HCT116 (cell line): ENCODE measurements around the gene PDZD8. TPM values are rescaled to one million over a fixed set of nuclear protein-coding genes. Genes with fewer than 3 reads are reported as not detected.

ENCODE experiments used
- ATAC-seq: fragments of 200-7000 bp; cut with Tn5 transposase; 2 replicates; pipeline ENCODE4 v1.9.1; 2020; ENCODE audit warnings: mild to moderate bottlenecking, moderate library complexity
- BruUV-seq: library from RNA; stranded (reverse); fragments of 400-500 nt; replicated peaks from 2 replicates; lab custom pipeline; 2021; lab: Mats Ljungman, UMichigan
- CTCF ChIA-PET: fragments of 300-600 bp; sonication (Branson Sonifier 250); formaldehyde crosslinking; loops from one replicate; lab custom pipeline; 2021; ENCODE audit warnings: antibody characterized with exemption; lab: Charles Lee
- POLR2A ChIA-PET: fragments of 300-600, 350-600 bp; sonication (Branson Sonifier 250); formaldehyde crosslinking; loops from one replicate; lab custom pipeline; 2021; ENCODE audit warnings: antibody characterized with exemption; lab: Charles Lee
- RAD21 ChIA-PET, 2 experiments: fragments of 300-600 bp; sonication (Branson Sonifier 250); formaldehyde crosslinking; loops; one replicate each; lab custom pipeline; 2023; ENCODE audit warnings: low total read pairs in 2 of 2; ENCODE audit not compliant: uncharacterized antibody in 2 of 2, unreplicated experiment in 2 of 2, low non-redundant PET in 1 of 2; lab: Charles Lee
- DNase-seq: peaks from one replicate; pipeline ENCODE4 v3.0.0-alpha.2; 2010; ENCODE audit warnings: low read depth, low spot score
- H2AFZ ChIP-seq: fragments of 200-600 bp; shearing (Covaris generic), sonication (generic); 2 replicates; pipeline ENCODE4 v1.6.1; 2017; ENCODE audit warnings: low read depth, mixed run types, mixed read lengths, antibody characterized with exemption, low read length; ENCODE audit not compliant: poor library complexity, severe bottlenecking
- H3K27ac ChIP-seq: 2 replicates; pipeline ENCODE4 v1.5.1; 2012; ENCODE audit warnings: low read depth, low read length
- H3K27me3 ChIP-seq: fragments of 200-600 bp; sonication (generic); 2 replicates; pipeline ENCODE4 v1.6.1; 2016; ENCODE audit warnings: mixed run types, low read length, mixed read lengths; ENCODE audit not compliant: insufficient read depth
- H3K36me3 ChIP-seq, 2 experiments: fragments of 200-500 bp in 1 of 2; fragments of 200-600 bp in 1 of 2; sonication (Bioruptor generic) in 1 of 2; sonication (generic) in 1 of 2; 2 replicates each; pipeline versions ENCODE4 v1.5.1 to v1.6.1; 2014 to 2016; ENCODE audit warnings: low read length in 2 of 2, inconsistent platforms in 1 of 2, mixed read lengths in 1 of 2, mixed run types in 1 of 2; ENCODE audit not compliant: insufficient read depth in 2 of 2, control insufficient read depth in 1 of 2
- H3K4me1 ChIP-seq, 2 experiments: fragments of 200-600 bp in 1 of 2; sonication (generic) in 1 of 2; 2 replicates each; pipeline versions ENCODE4 v1.5.1 to v1.6.1; 2012 to 2017; ENCODE audit warnings: low read length in 2 of 2, inconsistent platforms in 1 of 2, mild to moderate bottlenecking in 1 of 2, mixed read lengths in 1 of 2, mixed run types in 1 of 2, moderate library complexity in 1 of 2; ENCODE audit not compliant: insufficient read depth in 2 of 2, control insufficient read depth in 1 of 2
- H3K4me2 ChIP-seq: fragments of 200-600 bp; sonication (generic); 2 replicates; pipeline ENCODE4 v1.6.1; 2017; ENCODE audit warnings: mixed run types, low read length, mixed read lengths
- H3K4me3 ChIP-seq, 2 experiments: fragments of 200-600 bp in 1 of 2; sonication (generic) in 1 of 2; replicated peaks in 1 of 2; 2 replicates each; pipeline ENCODE4 v1.5.1; 2011 to 2016; ENCODE audit warnings: low read length in 2 of 2, control low read depth in 1 of 2, low read depth in 1 of 2, mild to moderate bottlenecking in 1 of 2, mixed read lengths in 1 of 2, mixed run types in 1 of 2
- H3K79me2 ChIP-seq: fragments of 200-600 bp; sonication (generic); 2 replicates; pipeline ENCODE4 v1.6.1; 2017; ENCODE audit warnings: mild to moderate bottlenecking, mixed run types, low read length, moderate library complexity, mixed read lengths; ENCODE audit not compliant: insufficient read depth
- H3K9ac ChIP-seq: fragments of 200-600 bp; sonication (generic); 2 replicates; pipeline ENCODE4 v1.6.1; 2016; ENCODE audit warnings: low read length, mixed read lengths
- H3K9me2 ChIP-seq: fragments of 200-600 bp; sonication (generic), shearing (Covaris generic); 2 replicates; pipeline ENCODE4 v1.6.1; 2017; ENCODE audit warnings: mixed run types, mild to moderate bottlenecking, moderate library complexity; ENCODE audit not compliant: insufficient read depth
- H3K9me3 ChIP-seq, 2 experiments: fragments of 200-500 bp in 1 of 2; fragments of 200-600 bp in 1 of 2; sonication (Bioruptor generic) in 1 of 2; sonication (generic) in 1 of 2; 2 replicates each; pipeline ENCODE4 v1.6.1; 2014 to 2017; ENCODE audit warnings: low read length in 2 of 2, mixed read lengths in 2 of 2, inconsistent platforms in 1 of 2, low read depth in 1 of 2, mild to moderate bottlenecking in 1 of 2, mixed run types in 1 of 2, moderate library complexity in 1 of 2; ENCODE audit not compliant: control insufficient read depth in 1 of 2, insufficient read depth in 1 of 2
- H4K20me1 ChIP-seq: fragments of 200-600 bp; sonication (generic), shearing (Covaris generic); 2 replicates; pipeline ENCODE4 v1.6.1; 2017; ENCODE audit warnings: mixed run types, mild to moderate bottlenecking, moderate library complexity; ENCODE audit not compliant: insufficient read depth
- FOSL1 ChIP-seq: IDR thresholded peaks from 2 replicates; pipeline ENCODE4 v1.6.1; 2012; ENCODE audit warnings: low read depth
- POLR2A ChIP-seq: IDR thresholded peaks from 2 replicates; pipeline ENCODE4 v1.7.0; 2011; ENCODE audit warnings: borderline replicate concordance; ENCODE audit not compliant: insufficient read depth, insufficient read length; ENCODE audit errors: extremely low read depth
- POLR2AphosphoS5 ChIP-seq: IDR thresholded peaks from 2 replicates; pipeline ENCODE4 v1.6.1; 2011; ENCODE audit warnings: mild to moderate bottlenecking, low read depth, low read length, moderate library complexity
- SIN3A ChIP-seq: IDR thresholded peaks from 2 replicates; pipeline ENCODE4 v1.6.1; 2012; ENCODE audit warnings: low read depth
- ZFX ChIP-seq: fragments of 450-650 bp; IDR thresholded peaks from 2 replicates; pipeline ENCODE4 v1.6.1; 2017
- intact Hi-C: fragments of 100-400 bp; cut with micrococcal nuclease; formaldehyde crosslinking; loops from 2 replicates; pipeline ENCODE4 v1.10.0; 2022
- total RNA-seq: library from RNA; stranded (reverse); gene quantifications from one replicate; pipeline ENCODE4 v1.2.1, GENCODE V29; 2021; ENCODE audit not compliant: unreplicated experiment

PDZD8 gene
- total RNA-seq, 1 experiment from 2014 or later: 61.7 TPM

GRCh38 chr10:117327262-117327661 is 48.0 kb downstream of the PDZD8 start:
- Histone ChIP-seq H3K9me3 (no peaks in the 10 kb centered on the region), H3K9ac (no peak overlapping the region), H3K4me2 (no peak overlapping the region), H3K79me2 (peaks cover 89% of the 10 kb centered on the region), H3K27me3 (no peaks in the 10 kb centered on the region), H3K9me2 (no peaks in the 10 kb centered on the region), H3K4me3 (no peak overlapping the region), H3K4me1 (no peaks in the 10 kb centered on the region), H3K27ac (no peak overlapping the region), H4K20me1 (peaks cover 16% of the 10 kb centered on the region), H2AFZ (no peak overlapping the region), H3K36me3 (no peaks in the 10 kb centered on the region)
- TF ChIP-seq POLR2AphosphoS5: no peak
- no peak for TF ChIP-seq POLR2A
- TF ChIP-seq FOSL1: no peak
- ChIA-PET CTCF (interaction anchor here (3.5 kb wide), 1 partner anchor 9 kb away, joined by 13 read pairs; no protein-coding TSS in a partner anchor), POLR2A (no interaction called here), RAD21 (no interaction called here)
- BruUV-seq: no TSS peak
- DNase-seq (no peak), ATAC-seq (no peak)
- intact Hi-C loops: no loop called here

- no peak overlapping the region for H3K4me3 ChIP-seq
- intact Hi-C loops: no loop called here
- ChIA-PET RAD21 (no interaction called here), POLR2A (no interaction called here), CTCF (interaction anchor here (0.6 to 0.7 kb wide), 2 partner anchors 122 to 969 kb away, joined by 3 read pairs; no protein-coding TSS in a partner anchor)
- no peaks in the 10 kb centered on the region for H3K9me2 ChIP-seq
- H3K27ac ChIP-seq: no peak overlapping the region
- H3K4me2 ChIP-seq: no peak overlapping the region
- H3K9me3 ChIP-seq: no peaks in the 10 kb centered on the region
- TF ChIP-seq ZFX (no peak), SIN3A (no peak)
- no peaks in the 10 kb centered on the region for H3K36me3 ChIP-seq
- H2AFZ ChIP-seq: no peak overlapping the region
- ATAC-seq: no peak
- no TSS peak for BruUV-seq
- peaks cover 89% of the 10 kb centered on the region for H3K79me2 ChIP-seq
- no peaks in the 10 kb centered on the region for H3K27me3 ChIP-seq
- peaks cover 21% of the 10 kb centered on the region; the same call in 1 of the 2 replicates for H4K20me1 ChIP-seq
- H3K9ac ChIP-seq: no peak overlapping the region
- no peak for DNase-seq
- H3K4me1 ChIP-seq: no peaks in the 10 kb centered on the region
These were observed 50.9 kb downstream of the PDZD8 start for GRCh38 chr10:117324367-117324766.
